ENCODE measurements around the gene DNAH5.

The DNAH5 gene

DNA sequence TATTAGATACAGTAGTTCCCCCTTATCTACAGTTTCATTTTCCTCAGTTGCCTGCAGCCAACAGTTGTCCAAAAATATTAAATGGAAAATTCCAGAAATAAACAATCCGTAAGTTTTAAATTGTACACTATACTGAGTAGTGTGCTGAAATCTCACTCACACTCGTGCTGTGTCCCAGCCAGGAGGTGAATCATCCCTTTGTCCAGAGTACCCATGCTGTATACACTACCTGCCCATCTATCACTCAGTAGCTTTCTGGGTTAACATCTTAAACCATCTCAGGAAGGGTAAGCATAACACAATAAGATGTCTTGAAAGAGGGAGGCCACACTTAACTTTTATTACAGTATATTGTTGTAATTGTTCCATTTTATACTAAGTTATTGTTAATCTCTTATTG lies 31.7 kb upstream of the DNAH5 start:
- TF ChIP-seq, protein P1, sequence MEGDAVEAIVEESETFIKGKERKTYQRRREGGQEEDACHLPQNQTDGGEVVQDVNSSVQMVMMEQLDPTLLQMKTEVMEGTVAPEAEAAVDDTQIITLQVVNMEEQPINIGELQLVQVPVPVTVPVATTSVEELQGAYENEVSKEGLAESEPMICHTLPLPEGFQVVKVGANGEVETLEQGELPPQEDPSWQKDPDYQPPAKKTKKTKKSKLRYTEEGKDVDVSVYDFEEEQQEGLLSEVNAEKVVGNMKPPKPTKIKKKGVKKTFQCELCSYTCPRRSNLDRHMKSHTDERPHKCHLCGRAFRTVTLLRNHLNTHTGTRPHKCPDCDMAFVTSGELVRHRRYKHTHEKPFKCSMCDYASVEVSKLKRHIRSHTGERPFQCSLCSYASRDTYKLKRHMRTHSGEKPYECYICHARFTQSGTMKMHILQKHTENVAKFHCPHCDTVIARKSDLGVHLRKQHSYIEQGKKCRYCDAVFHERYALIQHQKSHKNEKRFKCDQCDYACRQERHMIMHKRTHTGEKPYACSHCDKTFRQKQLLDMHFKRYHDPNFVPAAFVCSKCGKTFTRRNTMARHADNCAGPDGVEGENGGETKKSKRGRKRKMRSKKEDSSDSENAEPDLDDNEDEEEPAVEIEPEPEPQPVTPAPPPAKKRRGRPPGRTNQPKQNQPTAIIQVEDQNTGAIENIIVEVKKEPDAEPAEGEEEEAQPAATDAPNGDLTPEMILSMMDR (IDR thresholded peaks at IDR 0.05) = no peak
- no peak overlapping the region for H3K4me3 ChIP-seq (ENCODE audit: low read depth in 1 of 2, low read length in 1 of 2)
- H3K36me3 ChIP-seq = no peaks in the 10 kb centered on the region
- H3K9me3 ChIP-seq = no peaks in the 10 kb centered on the region
- H3K27ac ChIP-seq = no peak overlapping the region
- H3K4me1 ChIP-seq (ENCODE audit: control insufficient read depth in 1 of 2, insufficient read depth in 1 of 2, low read depth in 1 of 2, low read length in 1 of 2) = no peaks in the 10 kb centered on the region
- H3K27me3 ChIP-seq = no peaks in the 10 kb centered on the region

GRCh38 chr5:13975246-13975645 lies 30.8 kb upstream of the DNAH5 start:
- no peaks in the 10 kb centered on the region for H3K27me3 ChIP-seq
- H3K36me3 ChIP-seq = no peaks in the 10 kb centered on the region
- H3K4me3 ChIP-seq (ENCODE audit: low read depth in 1 of 2, low read length in 1 of 2) = no peak overlapping the region
- no peak overlapping the region for H3K27ac ChIP-seq
- TF ChIP-seq, protein P1 (IDR thresholded peaks at IDR 0.05) = no peak
- no peaks in the 10 kb centered on the region for H3K4me1 ChIP-seq (ENCODE audit: control insufficient read depth in 1 of 2, insufficient read depth in 1 of 2, low read depth in 1 of 2, low read length in 1 of 2)
- H3K9me3 ChIP-seq = no peaks in the 10 kb centered on the region

DNA sequence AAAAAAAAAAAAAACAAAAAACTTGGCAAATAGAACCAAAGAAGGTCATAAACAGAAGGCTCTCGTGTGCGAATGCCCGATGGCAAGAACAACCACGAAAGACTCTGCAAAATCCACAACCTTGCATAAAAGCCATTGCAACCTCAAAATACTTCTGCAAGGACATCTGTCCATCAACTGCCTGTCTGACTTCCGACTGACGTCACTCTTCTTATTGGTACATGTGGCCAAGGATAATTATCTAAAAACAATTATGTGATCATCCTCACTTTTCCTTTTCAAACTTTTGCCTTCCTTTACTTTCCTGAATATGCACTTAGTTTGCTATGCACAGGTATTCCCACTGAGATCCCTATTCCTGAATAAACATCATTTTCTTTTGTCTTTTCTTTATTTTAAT lies 29.2 kb upstream of the DNAH5 start:
- no peaks in the 10 kb centered on the region for H3K36me3 ChIP-seq
- no peak overlapping the region for H3K4me3 ChIP-seq (ENCODE audit: low read depth in 1 of 2, low read length in 1 of 2)
- H3K9me3 ChIP-seq = no peaks in the 10 kb centered on the region
- TF ChIP-seq, protein P1 (IDR thresholded peaks at IDR 0.05) = no peak
- no peaks in the 10 kb centered on the region for H3K27me3 ChIP-seq
- H3K27ac ChIP-seq = no peak overlapping the region
- H3K4me1 ChIP-seq (ENCODE audit: control insufficient read depth in 1 of 2, insufficient read depth in 1 of 2, low read depth in 1 of 2, low read length in 1 of 2) = no peaks in the 10 kb centered on the region

GRCh38 chr5:13972029-13972428 lies 27.5 kb upstream of the DNAH5 start:
- H3K27me3 ChIP-seq = no peaks in the 10 kb centered on the region
- H3K9me3 ChIP-seq = no peaks in the 10 kb centered on the region
- H3K4me3 ChIP-seq (ENCODE audit: low read depth in 1 of 2, low read length in 1 of 2) = no peak overlapping the region
- no peaks in the 10 kb centered on the region for H3K36me3 ChIP-seq
- H3K4me1 ChIP-seq (ENCODE audit: control insufficient read depth in 1 of 2, insufficient read depth in 1 of 2, low read depth in 1 of 2, low read length in 1 of 2) = no peaks in the 10 kb centered on the region
- no peak overlapping the region for H3K27ac ChIP-seq
- TF ChIP-seq, protein P1 (IDR thresholded peaks at IDR 0.05) = no peak

GRCh38 chr5:13957032-13957645 lies 12.7 kb upstream of the DNAH5 start:
- H3K4me1 ChIP-seq (ENCODE audit: control insufficient read depth in 1 of 2, insufficient read depth in 1 of 2, low read depth in 1 of 2, low read length in 1 of 2) = no peaks in the 10 kb centered on the region
- H3K9me3 ChIP-seq = no peaks in the 10 kb centered on the region
- H3K36me3 ChIP-seq = no peaks in the 10 kb centered on the region
- no peak overlapping the region for H3K4me3 ChIP-seq (ENCODE audit: low read depth in 1 of 2, low read length in 1 of 2)
- TF ChIP-seq, protein P1 (IDR thresholded peaks at IDR 0.05) = no peak
- H3K27ac ChIP-seq = no peak overlapping the region
- peaks cover 3% of the 10 kb centered on the region for H3K27me3 ChIP-seq
